GM12892 (cell line): Measurements from ENCODE around the gene TMED8.

Experiments used
- POLR2AphosphoS5 ChIP-seq: IDR thresholded peaks from 2 replicates; pipeline ENCODE4 v1.6.1; 2011; ENCODE audit warnings: low read depth, low read length, control low read depth
- TAF1 ChIP-seq: IDR thresholded peaks from 2 replicates; pipeline ENCODE4 v1.6.1; 2011; ENCODE audit warnings: low read depth, mild to moderate bottlenecking, control low read depth, low read length, borderline replicate concordance

DNA sequence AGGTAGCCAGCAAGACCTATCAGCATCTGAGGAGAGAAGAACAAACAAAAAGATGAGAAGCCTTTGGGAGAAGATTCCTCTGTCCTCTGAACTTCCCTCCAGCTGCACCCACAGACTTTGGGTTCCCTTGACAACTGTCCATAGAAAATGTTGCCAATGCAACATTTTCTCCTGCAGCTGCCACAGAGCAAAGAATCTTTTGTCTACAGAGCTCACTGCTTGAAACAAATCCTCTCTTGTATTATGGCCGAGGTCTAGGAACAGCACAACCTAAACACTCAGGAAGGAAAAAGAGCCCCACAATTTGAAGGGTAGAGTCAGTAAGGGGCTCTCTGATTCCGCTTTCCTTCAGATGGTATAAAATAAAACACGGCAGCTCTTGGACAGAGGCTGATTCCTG, 70.5 kb downstream of the TMED8 start:
- TF ChIP-seq TAF1 = no peak
- no peak for TF ChIP-seq POLR2AphosphoS5
